NCI-H1694 treated with DMSO at 0.1 percent for 48 hours (cell line): ENCODE results near the gene DNTT.

Source experiments
- DNase-seq: peaks from one replicate; lab custom pipeline; 2025; lab: John Stamatoyannopoulos, UW

Gene DNTT

GRCh38 chr10:96342402-96342801 is 38.2 kb downstream of the DNTT start:
- DNase-seq = no peak

- no peak for DNase-seq
These were observed 39.9 kb downstream of the DNTT start for GRCh38 chr10:96344178-96344577.

GRCh38 chr10:96345222-96345621 is 41.0 kb downstream of the DNTT start:
- no peak for DNase-seq

GRCh38 chr10:96346295-96346694 is 42.1 kb downstream of the DNTT start:
- no peak for DNase-seq

- DNase-seq = no peak
These were observed 47.8 kb downstream of the DNTT start for GRCh38 chr10:96352027-96352426.

- no peak for DNase-seq
These were observed 48.3 kb downstream of the DNTT start for GRCh38 chr10:96352582-96352981.

- no peak for DNase-seq
These were observed 52.9 kb downstream of the DNTT start for GRCh38 chr10:96357038-96357620.

GRCh38 chr10:96358851-96359540 is 54.8 kb downstream of the DNTT start, which contains the start of gene OPALIN:
Gene OPALIN, minus strand, starts transcription at chr10:96359002. Its CDS starts 106 bp downstream, at chr10:96358896.
- no peak for DNase-seq

- no peak for DNase-seq
These were observed 55.4 kb downstream of the DNTT start for GRCh38 chr10:96359616-96360015.

GRCh38 chr10:96360331-96360730 is 56.1 kb downstream of the DNTT start:
- no peak for DNase-seq

GRCh38 chr10:96360766-96361165 is 56.5 kb downstream of the DNTT start:
- no peak for DNase-seq

GRCh38 chr10:96365571-96365970 is 61.3 kb downstream of the DNTT start:
- DNase-seq = no peak

GRCh38 chr10:96366508-96366907 is 62.3 kb downstream of the DNTT start:
- no peak for DNase-seq

- DNase-seq = no peak
These were observed 63.2 kb downstream of the DNTT start for GRCh38 chr10:96367470-96367869.

- DNase-seq = no peak
These were observed 64.7 kb downstream of the DNTT start for GRCh38 chr10:96368971-96369370.

- no peak for DNase-seq
These were observed 65.8 kb downstream of the DNTT start for GRCh38 chr10:96369890-96370583.

- DNase-seq = peak; percentile 44
These were observed 66.4 kb downstream of the DNTT start for GRCh38 chr10:96370584-96371157.

GRCh38 chr10:96371356-96371755 is 67.1 kb downstream of the DNTT start:
- no peak for DNase-seq

GRCh38 chr10:96374004-96374403 is 69.8 kb downstream of the DNTT start:
- no peak for DNase-seq

GRCh38 chr10:96374639-96374984 is 70.4 kb downstream of the DNTT start:
- no peak for DNase-seq

GRCh38 chr10:96374985-96375830 is 71.0 kb downstream of the DNTT start:
- DNase-seq = peak; percentile 89

GRCh38 chr10:96376483-96376882 is 72.2 kb downstream of the DNTT start:
- DNase-seq = no peak
